AG04450 (cell line): Measurements from ENCODE around the gene RAB4B. TPM values are rescaled to one million over a fixed set of nuclear protein-coding genes. Genes with fewer than 3 reads are reported as not detected.
A peak's percentile ranks its signal among the peaks of the same experiment; 100 is the strongest.

Experiments
- CTCF ChIA-PET: fragments of 300-600, 350-600 bp; formaldehyde crosslinking; extraction: SDS; loops from one replicate; lab custom pipeline; 2022; ENCODE audit warnings: antibody characterized with exemption, inconsistent platforms; lab: Charles Lee
- POLR2A ChIA-PET: fragments of 350-600 bp; formaldehyde crosslinking; extraction: SDS; loops from one replicate; lab custom pipeline; 2021; ENCODE audit warnings: antibody characterized with exemption, inconsistent platforms; lab: Yijun Ruan, JAX
- DNase-seq: peaks from one replicate; pipeline ENCODE4 v3.0.0-alpha.2; 2011; ENCODE audit warnings: low read depth, low spot score
- H3K27ac ChIP-seq: one replicate; pipeline ENCODE4 v1.5.1; 2012; ENCODE audit warnings: low read depth, low read length, control low read depth
- H3K27me3 ChIP-seq: one replicate; pipeline ENCODE4 v1.6.0; 2012; ENCODE audit warnings: low read length; ENCODE audit not compliant: control insufficient read depth, insufficient read depth
- H3K4me3 ChIP-seq: 2 replicates; pipeline ENCODE4 v1.5.1; 2011; ENCODE audit warnings: mild to moderate bottlenecking, low read depth, low read length, control low read depth
- H3K9me3 ChIP-seq: 2 replicates; pipeline ENCODE4 v1.5.1; 2012; ENCODE audit warnings: low read length; ENCODE audit not compliant: control insufficient read depth, insufficient read depth
- polyA plus RNA-seq: library from polyadenylated mRNA; depleted of rRNA; stranded (reverse); fragments of >200 nt; gene quantifications from 2 replicates; pipeline ENCODE4 v1.2.3, GENCODE V29; 2011
- TF ChIP-seq, protein P1 (sequence below): IDR thresholded peaks from 2 replicates; pipeline ENCODE4 v1.5.1; 2011; ENCODE audit warnings: low read depth, low read length, control low read depth, inconsistent platforms

RAB4B gene
- polyA plus RNA-seq, 1 experiment: 14.0 TPM

DNA sequence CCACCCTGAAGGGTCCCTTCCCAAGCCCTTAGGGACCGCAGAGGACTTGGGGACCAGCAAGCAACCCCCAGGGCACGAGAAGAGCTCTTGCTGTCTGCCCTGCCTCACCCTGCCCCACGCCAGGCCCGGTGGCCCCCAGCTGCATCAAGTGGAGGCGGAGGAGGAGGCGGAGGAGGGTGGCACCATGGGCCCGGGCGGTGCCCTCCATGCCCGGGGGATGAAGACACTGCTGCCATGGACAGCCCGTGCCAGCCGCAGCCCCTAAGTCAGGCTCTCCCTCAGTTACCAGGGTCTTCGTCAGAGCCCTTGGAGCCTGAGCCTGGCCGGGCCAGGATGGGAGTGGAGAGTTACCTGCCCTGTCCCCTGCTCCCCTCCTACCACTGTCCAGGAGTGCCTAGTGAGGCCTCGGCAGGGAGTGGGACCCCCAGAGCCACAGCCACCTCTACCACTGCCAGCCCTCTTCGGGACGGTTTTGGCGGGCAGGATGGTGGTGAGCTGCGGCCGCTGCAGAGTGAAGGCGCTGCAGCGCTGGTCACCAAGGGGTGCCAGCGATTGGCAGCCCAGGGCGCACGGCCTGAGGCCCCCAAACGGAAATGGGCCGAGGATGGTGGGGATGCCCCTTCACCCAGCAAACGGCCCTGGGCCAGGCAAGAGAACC is 22.4 kb downstream of the RAB4B start:
- POLR2A ChIA-PET: interaction anchor here (1.0 to 2.6 kb wide), 2 partner anchors 11 to 22 kb away, joined by 3 to 20 read pairs; partner anchors contain the start of gene RAB4B
- H3K27ac ChIP-seq: no peak overlapping the region
- no peak for DNase-seq
- no peaks in the 10 kb centered on the region; the same call in 1 of the 2 replicates for H3K9me3 ChIP-seq
- H3K4me3 ChIP-seq: peak overlapping the region; percentile 82
- H3K27me3 ChIP-seq: no peaks in the 10 kb centered on the region
- CTCF ChIA-PET: no interaction called here
- TF ChIP-seq, protein P1, sequence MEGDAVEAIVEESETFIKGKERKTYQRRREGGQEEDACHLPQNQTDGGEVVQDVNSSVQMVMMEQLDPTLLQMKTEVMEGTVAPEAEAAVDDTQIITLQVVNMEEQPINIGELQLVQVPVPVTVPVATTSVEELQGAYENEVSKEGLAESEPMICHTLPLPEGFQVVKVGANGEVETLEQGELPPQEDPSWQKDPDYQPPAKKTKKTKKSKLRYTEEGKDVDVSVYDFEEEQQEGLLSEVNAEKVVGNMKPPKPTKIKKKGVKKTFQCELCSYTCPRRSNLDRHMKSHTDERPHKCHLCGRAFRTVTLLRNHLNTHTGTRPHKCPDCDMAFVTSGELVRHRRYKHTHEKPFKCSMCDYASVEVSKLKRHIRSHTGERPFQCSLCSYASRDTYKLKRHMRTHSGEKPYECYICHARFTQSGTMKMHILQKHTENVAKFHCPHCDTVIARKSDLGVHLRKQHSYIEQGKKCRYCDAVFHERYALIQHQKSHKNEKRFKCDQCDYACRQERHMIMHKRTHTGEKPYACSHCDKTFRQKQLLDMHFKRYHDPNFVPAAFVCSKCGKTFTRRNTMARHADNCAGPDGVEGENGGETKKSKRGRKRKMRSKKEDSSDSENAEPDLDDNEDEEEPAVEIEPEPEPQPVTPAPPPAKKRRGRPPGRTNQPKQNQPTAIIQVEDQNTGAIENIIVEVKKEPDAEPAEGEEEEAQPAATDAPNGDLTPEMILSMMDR: no peak

DNA sequence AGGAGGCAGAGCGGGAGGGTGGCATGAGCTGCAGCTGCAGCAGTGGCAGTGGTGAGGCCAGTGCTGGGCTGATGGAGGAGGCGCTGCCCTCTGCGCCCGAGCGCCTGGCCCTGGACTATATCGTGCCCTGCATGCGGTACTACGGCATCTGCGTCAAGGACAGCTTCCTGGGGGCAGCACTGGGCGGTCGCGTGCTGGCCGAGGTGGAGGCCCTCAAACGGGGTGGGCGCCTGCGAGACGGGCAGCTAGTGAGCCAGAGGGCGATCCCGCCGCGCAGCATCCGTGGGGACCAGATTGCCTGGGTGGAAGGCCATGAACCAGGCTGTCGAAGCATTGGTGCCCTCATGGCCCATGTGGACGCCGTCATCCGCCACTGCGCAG is 22.9 kb downstream of the RAB4B start:
- no peak for DNase-seq
- no peaks in the 10 kb centered on the region; the same call in 1 of the 2 replicates for H3K9me3 ChIP-seq
- H3K27ac ChIP-seq: no peak overlapping the region
- TF ChIP-seq, protein P1: no peak
- H3K27me3 ChIP-seq: no peaks in the 10 kb centered on the region
- peak overlapping the region; percentile 82 for H3K4me3 ChIP-seq
- POLR2A ChIA-PET: no interaction called here
- CTCF ChIA-PET: no interaction called here

DNA sequence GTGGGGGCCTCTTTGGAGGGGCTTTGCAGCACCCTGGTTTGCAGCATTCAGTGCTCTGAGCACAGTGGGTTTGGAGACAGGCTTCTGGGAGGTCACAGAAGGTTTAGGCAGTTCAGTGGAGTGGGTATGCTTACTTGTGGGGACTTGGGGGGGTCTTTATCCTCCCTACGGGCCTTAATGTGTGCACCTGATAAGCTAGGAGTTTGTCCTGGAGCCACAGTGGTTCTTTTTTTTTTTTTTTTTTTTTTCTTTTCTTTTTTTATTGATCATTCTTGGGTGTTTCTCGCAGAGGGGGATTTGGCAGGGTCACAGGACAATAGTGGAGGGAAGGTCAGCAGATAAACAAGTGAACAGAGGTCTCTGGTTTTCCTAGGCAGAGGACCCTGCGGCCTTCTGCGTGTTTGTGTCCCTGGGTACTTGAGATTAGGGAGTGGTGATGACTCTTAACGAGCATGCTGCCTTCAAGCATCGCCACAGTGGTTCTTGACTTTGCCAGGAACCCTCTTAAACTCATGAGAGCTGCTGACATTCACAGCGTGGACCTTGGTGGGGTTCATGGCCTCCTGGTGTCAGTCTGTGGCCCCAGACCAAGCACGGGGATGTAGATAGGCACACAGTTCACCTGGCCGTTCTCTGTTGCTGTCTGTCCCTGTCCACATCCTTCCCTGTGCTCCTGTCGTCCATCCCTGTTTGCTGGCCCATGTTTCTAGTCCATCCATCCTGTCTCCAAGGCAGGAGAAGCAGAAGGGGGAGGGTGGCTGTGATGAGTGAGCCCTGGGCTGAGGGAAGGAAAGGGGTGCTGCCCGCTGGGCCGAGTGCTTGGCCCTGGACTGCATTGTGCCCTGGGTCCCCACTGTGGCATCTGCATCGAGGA is 23.6 kb downstream of the RAB4B start:
- CTCF ChIA-PET: no interaction called here

DNA sequence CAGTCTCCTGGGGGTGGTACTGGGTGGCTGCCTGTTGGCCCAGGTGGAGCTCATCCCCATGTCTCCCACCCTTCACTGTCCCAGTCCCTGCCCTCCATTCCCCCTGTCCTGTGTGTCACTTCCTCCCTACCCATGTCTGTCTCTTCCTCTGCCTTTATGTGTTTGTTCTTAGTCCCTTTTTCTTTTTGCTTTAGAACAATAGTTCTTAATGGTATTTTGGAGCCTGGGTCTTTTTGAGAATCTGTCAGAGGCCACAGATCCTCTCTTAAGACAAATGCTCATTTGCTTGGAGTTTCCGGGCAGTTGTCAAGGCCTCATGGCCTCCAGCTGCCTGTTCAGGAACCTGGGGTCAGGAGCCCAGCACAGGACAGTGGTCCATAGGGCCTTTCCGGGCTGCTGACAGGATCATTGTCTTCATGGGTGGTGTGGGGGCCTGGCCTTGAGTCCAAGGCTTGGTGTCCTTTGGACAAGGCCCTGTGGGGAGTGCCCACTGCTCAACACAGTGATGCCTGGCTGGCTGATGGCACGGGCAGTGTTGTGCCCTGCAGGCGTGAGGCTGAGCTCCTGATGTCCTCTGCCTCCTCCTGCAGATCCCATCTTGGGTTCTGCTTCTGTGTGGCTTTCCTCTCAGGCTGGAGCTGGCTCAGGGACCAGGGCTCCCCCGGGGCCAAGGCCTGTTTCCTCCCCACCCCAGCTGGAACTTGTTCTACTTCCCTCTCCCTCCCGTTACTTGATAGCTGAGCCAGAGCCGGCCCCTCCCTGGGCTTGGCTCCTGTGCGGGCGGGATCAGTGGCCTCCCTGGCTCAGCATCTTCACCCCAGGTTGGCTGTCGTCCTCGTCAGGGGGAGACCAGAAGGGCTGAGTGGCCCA is 24.5 kb downstream of the RAB4B start:
- peak overlapping the region; percentile 52 for H3K4me3 ChIP-seq
- ChIA-PET POLR2A (interaction anchor here (1.2 kb wide), 1 partner anchor 24 kb away, joined by 5 read pairs; the partner anchor contains the start of gene RAB4B), CTCF (interaction anchor here (0.5 kb wide), 1 partner anchor 11 kb away, joined by 5 read pairs; no protein-coding TSS in a partner anchor)
- peak overlapping the region; percentile 31 for H3K27ac ChIP-seq
- no peak for DNase-seq
- no peaks in the 10 kb centered on the region for H3K27me3 ChIP-seq
- TF ChIP-seq, protein P1: no peak
- H3K9me3 ChIP-seq: no peaks in the 10 kb centered on the region; the same call in 1 of the 2 replicates

More for the DNA sequence above, 23.6 kb downstream of the RAB4B start:
- Histone ChIP-seq H3K4me3 (peak overlapping the region; percentile 82), H3K9me3 (no peaks in the 10 kb centered on the region; the same call in 1 of the 2 replicates), H3K27me3 (no peaks in the 10 kb centered on the region), H3K27ac (no peak overlapping the region)
- no peak for DNase-seq
- POLR2A ChIA-PET: interaction anchor here (1.2 kb wide), 1 partner anchor 23 kb away, joined by 5 read pairs; the partner anchor contains the start of gene RAB4B
- TF ChIP-seq, protein P1: no peak
